LNCaP clone FGC (cell line): ENCODE results near the gene CFAP206.

ENCODE experiments used
- DNase-seq: peaks from one replicate; pipeline ENCODE4 v3.0.0-alpha.2; 2011; ENCODE audit warnings: low read depth
- H3K4me3 ChIP-seq: 2 replicates; pipeline ENCODE4 v1.5.1; 2011; ENCODE audit warnings: mild to moderate bottlenecking, low read depth, low read length, control low read depth
- CTCF ChIP-seq: IDR thresholded peaks from 2 replicates; pipeline ENCODE4 v1.5.1; 2012; ENCODE audit warnings: mild to moderate bottlenecking; ENCODE audit not compliant: control insufficient read depth, insufficient read depth; ENCODE audit errors: extremely low read depth

Gene CFAP206

GRCh38 chr6:87444362-87444761 lies 36.6 kb downstream of the CFAP206 start:
- no peak for DNase-seq
- TF ChIP-seq CTCF, result no peak
- H3K4me3 ChIP-seq, result no peak overlapping the region

- no peak for TF ChIP-seq CTCF
- no peak overlapping the region for H3K4me3 ChIP-seq
- DNase-seq, result no peak
Observed at GRCh38 chr6:87465051-87465450, 57.3 kb downstream of the CFAP206 start.

GRCh38 chr6:87472525-87473418 lies 65.0 kb downstream of the CFAP206 start, which contains the start of gene SLC35A1:
Gene SLC35A1, plus strand, starts transcription at chr6:87472974. Its CDS starts 30 bp downstream, at chr6:87473004.
- DNase-seq, result no peak
- no peak for TF ChIP-seq CTCF
- peak within 1 kb of the TSS; percentile 60 for H3K4me3 ChIP-seq

- no peak for TF ChIP-seq CTCF
- H3K4me3 ChIP-seq, result peak overlapping the region; percentile 60
- no peak for DNase-seq
Observed at GRCh38 chr6:87473419-87473903, 65.7 kb downstream of the CFAP206 start.

- TF ChIP-seq CTCF, result no peak
- no peak overlapping the region for H3K4me3 ChIP-seq
- DNase-seq, result no peak
Observed at GRCh38 chr6:87481931-87482330, 74.2 kb downstream of the CFAP206 start.

- H3K4me3 ChIP-seq, result no peak overlapping the region
- TF ChIP-seq CTCF, result no peak
- no peak for DNase-seq
Observed at GRCh38 chr6:87482366-87482765, 74.6 kb downstream of the CFAP206 start.

- TF ChIP-seq CTCF, result no peak
- DNase-seq, result no peak
- no peak overlapping the region for H3K4me3 ChIP-seq
Observed at GRCh38 chr6:87483929-87484328, 76.2 kb downstream of the CFAP206 start.
